Transverse colon (tissue), 4 donors: ENCODE measurements around the gene RNPS1. TPM values are rescaled to one million over a fixed set of nuclear protein-coding genes. Genes with fewer than 3 reads are reported as not detected.

Experiments
- DNase-seq: peaks from one replicate; pipeline ENCODE4 v3.0.0-alpha.2; 2019
- H3K27ac ChIP-seq, 4 donors: fragments of 200-600 bp; sonication (generic); 2 replicates each; pipeline ENCODE4 v1.5.1; 2016 to 2018; ENCODE audit warnings: inconsistent platforms in 4 of 4
- H3K27me3 ChIP-seq: fragments of 200-600 bp; sonication (generic); 2 replicates; pipeline ENCODE4 v1.5.1; 2017; ENCODE audit warnings: inconsistent platforms
- H3K36me3 ChIP-seq, 4 donors: fragments of 200-600 bp; sonication (generic); 2 replicates each; pipeline ENCODE4 v1.5.1; 2017 to 2019; ENCODE audit warnings: inconsistent platforms in 4 of 4
- H3K4me1 ChIP-seq, 4 donors: fragments of 200-600 bp; sonication (generic); 2 replicates each; pipeline ENCODE4 v1.5.1; 2017 to 2020; ENCODE audit warnings: inconsistent platforms in 4 of 4
- H3K4me3 ChIP-seq, 4 donors: fragments of 200-600 bp; sonication (generic); 1 replicate in 1 of 4; 2 replicates in 3 of 4; pipeline versions ENCODE4 v1.5.1 to v1.6.1; 2017 to 2019; ENCODE audit warnings: inconsistent platforms in 4 of 4
- H3K9me3 ChIP-seq, 2 donors: fragments of 200-600 bp; sonication (generic); 2 replicates each; pipeline ENCODE4 v1.5.1; 2017 to 2019; ENCODE audit warnings: inconsistent platforms in 2 of 2
- EP300 ChIP-seq: sonication (generic); formaldehyde crosslinking; IDR thresholded peaks from one replicate; pipeline ENCODE4 v1.6.1; 2017; ENCODE audit warnings: antibody characterized with exemption, low read depth
- POLR2A ChIP-seq: fragments of 450-650 bp; IDR thresholded peaks from one replicate; pipeline ENCODE4 v1.6.1; 2016; ENCODE audit warnings: antibody characterized with exemption, mild to moderate bottlenecking, moderate library complexity
- POLR2AphosphoS5 ChIP-seq, 3 donors: sonication (generic); formaldehyde crosslinking; IDR thresholded peaks; one replicate each; pipeline ENCODE4 v1.6.1; 2016; ENCODE audit warnings: antibody characterized with exemption in 3 of 3
- WGBS, 2 donors: methylation state at CpG; one replicate each; pipeline ENCODE4 v1.1.5; 2018; ENCODE audit warnings: low coverage in 1 of 2; 5-methylcytosine and 5-hydroxymethylcytosine counted together
- in situ Hi-C, 4 donors: fragments of 200-750 bp; cut with MboI; loops; one replicate each; pipeline versions ENCODE4 v1.15.0 to v1.15.1; 2017; ENCODE audit warnings: low sequenced_read_pairs in 3 of 4, low pct_ligation_motif_present in 1 of 4, low pct_unique_long_range_greater_than_20kb in 1 of 4
- intact Hi-C: fragments of 100-400 bp; cut with DNase I; formaldehyde crosslinking; loops from one replicate; pipeline ENCODE4 v1.15.1; 2023; ENCODE audit warnings: low total_unique reads
- total RNA-seq, 4 donors: library from RNA; depleted of rRNA; stranded (reverse); fragments of >200 nt; gene quantifications; one replicate each; pipeline ENCODE4 v1.1.0, GENCODE V29; 2016
- TF ChIP-seq, protein P1 (sequence below), 5 experiments: fragments of 200-600 bp in 3 of 5; fragments of 450-650 bp in 2 of 5; sonication (generic) in 3 of 5; IDR thresholded peaks; 1 replicate in 2 of 5; 2 replicates in 3 of 5; pipeline ENCODE4 v1.5.1; 2016 to 2017; ENCODE audit warnings: antibody characterized with exemption in 5 of 5, inconsistent platforms in 3 of 5, mild to moderate bottlenecking in 2 of 5, moderate library complexity in 1 of 5

RNPS1 gene
- total RNA-seq, 4 donors from 2014 or later, result 110 to 153 (median 126) TPM

DNA sequence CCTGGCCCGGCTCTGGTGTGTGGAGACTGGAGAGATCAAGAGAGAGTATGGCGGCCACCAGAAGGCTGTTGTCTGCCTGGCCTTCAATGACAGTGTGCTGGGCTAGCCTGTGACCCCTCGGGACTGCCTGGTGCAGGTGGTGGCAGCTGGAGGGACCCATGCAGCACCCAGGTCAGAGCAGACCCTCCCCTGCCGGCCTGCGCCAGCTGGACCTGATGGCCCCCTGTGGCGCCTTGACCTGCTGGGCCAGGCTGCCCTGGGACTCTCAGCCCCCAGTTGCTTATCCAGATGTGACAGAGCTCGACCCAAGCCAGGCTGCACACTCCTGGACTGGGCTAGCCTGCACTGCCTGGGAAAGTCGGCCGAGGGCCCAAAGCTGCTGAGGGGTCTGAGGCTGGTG lies 59.2 kb downstream of the RNPS1 start:
- intact Hi-C loops (no loop called here), in situ Hi-C loops (no loop called here)
- Histone ChIP-seq H3K36me3 (peaks cover 0 to 13% (median 3%) of the 10 kb centered on the region in 4 donors), H3K27me3 (no peaks in the 10 kb centered on the region), H3K4me3 (no peak overlapping the region), H3K27ac (no peak overlapping the region), H3K9me3 (no peaks in the 10 kb centered on the region), H3K4me1 (peaks cover 26 to 37% (median 32%) of the 10 kb centered on the region in 4 donors)
- TF ChIP-seq EP300, result no peak
- no peak for TF ChIP-seq POLR2AphosphoS5 (IDR thresholded peaks at IDR 0.05)
- no peak for TF ChIP-seq POLR2A
- TF ChIP-seq, protein P1, sequence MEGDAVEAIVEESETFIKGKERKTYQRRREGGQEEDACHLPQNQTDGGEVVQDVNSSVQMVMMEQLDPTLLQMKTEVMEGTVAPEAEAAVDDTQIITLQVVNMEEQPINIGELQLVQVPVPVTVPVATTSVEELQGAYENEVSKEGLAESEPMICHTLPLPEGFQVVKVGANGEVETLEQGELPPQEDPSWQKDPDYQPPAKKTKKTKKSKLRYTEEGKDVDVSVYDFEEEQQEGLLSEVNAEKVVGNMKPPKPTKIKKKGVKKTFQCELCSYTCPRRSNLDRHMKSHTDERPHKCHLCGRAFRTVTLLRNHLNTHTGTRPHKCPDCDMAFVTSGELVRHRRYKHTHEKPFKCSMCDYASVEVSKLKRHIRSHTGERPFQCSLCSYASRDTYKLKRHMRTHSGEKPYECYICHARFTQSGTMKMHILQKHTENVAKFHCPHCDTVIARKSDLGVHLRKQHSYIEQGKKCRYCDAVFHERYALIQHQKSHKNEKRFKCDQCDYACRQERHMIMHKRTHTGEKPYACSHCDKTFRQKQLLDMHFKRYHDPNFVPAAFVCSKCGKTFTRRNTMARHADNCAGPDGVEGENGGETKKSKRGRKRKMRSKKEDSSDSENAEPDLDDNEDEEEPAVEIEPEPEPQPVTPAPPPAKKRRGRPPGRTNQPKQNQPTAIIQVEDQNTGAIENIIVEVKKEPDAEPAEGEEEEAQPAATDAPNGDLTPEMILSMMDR (IDR thresholded peaks at IDR 0.05), result no peak
- 91% methylated on average over 7 of the region's 9 CpGs; no CpG with 5 or more reads in 1 of the 2 donors for WGBS, 2 donors
- no peak for DNase-seq

GRCh38 chr16:2208308-2208707 lies 59.6 kb downstream of the RNPS1 start:
- H3K9me3 ChIP-seq, result no peaks in the 10 kb centered on the region
- no peak for TF ChIP-seq POLR2AphosphoS5 (IDR thresholded peaks at IDR 0.05)
- TF ChIP-seq, protein P1 (IDR thresholded peaks at IDR 0.05), result no peak
- no peak for TF ChIP-seq POLR2A
- H3K36me3 ChIP-seq, result peaks cover 0 to 13% (median 3%) of the 10 kb centered on the region in 4 donors
- no peak for DNase-seq
- no peak overlapping the region for H3K27ac ChIP-seq
- in situ Hi-C loops (no loop called here), intact Hi-C loops (no loop called here)
- WGBS, 2 donors, result 84% methylated on average over 23 of the region's 23 CpGs; no CpG with 5 or more reads in 1 of the 2 donors
- H3K4me1 ChIP-seq, result peaks cover 21 to 33% (median 27%) of the 10 kb centered on the region in 4 donors
- no peaks in the 10 kb centered on the region for H3K27me3 ChIP-seq
- H3K4me3 ChIP-seq, result no peak overlapping the region

DNA sequence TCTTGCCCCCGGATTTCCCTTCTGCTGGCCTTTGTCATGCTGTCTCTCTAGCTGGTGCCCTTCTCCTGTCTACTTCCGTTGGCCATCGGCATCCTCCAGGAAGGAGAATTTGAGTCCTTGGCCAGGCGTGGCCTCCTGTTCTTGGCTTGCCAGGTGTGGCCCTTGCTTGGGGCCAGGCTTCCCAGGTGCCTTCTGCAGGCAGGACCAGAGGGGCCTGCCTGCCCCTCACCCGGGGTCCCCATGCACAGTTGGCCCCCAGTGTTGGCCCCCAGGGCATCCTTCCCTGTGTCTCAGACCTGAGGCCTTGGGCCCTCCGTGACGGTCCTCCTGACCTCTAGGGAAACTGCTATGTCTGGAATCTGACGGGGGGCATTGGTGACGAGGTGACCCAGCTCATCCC lies 60.1 kb downstream of the RNPS1 start:
- Histone ChIP-seq H3K36me3 (peaks cover 0 to 13% (median 3%) of the 10 kb centered on the region in 4 donors), H3K9me3 (no peaks in the 10 kb centered on the region), H3K4me1 (peaks cover 17 to 28% (median 23%) of the 10 kb centered on the region in 4 donors), H3K27me3 (no peaks in the 10 kb centered on the region), H3K4me3 (no peak overlapping the region), H3K27ac (no peak overlapping the region)
- WGBS, 2 donors, result 91 to 100% methylated on average over 1 to 8 of the region's 9 CpGs
- TF ChIP-seq EP300 (no peak), POLR2A (no peak), POLR2AphosphoS5 (IDR thresholded peaks at IDR 0.05) (no peak)
- TF ChIP-seq, protein P1 (IDR thresholded peaks at IDR 0.05), result no peak
- intact Hi-C loops (no loop called here), in situ Hi-C loops (no loop called here)
- DNase-seq, result no peak

- Histone ChIP-seq H3K4me3 (no peak overlapping the region), H3K4me1 (peaks cover 11 to 19% (median 14%) of the 10 kb centered on the region in 4 donors), H3K27ac (no peak overlapping the region), H3K36me3 (peaks cover 0 to 13% (median 3%) of the 10 kb centered on the region in 4 donors), H3K9me3 (no peaks in the 10 kb centered on the region), H3K27me3 (no peaks in the 10 kb centered on the region)
- no peak for DNase-seq
- no peak for TF ChIP-seq EP300
- TF ChIP-seq POLR2AphosphoS5 (IDR thresholded peaks at IDR 0.05), result no peak
- no peak for TF ChIP-seq POLR2A
- TF ChIP-seq, protein P1 (IDR thresholded peaks at IDR 0.05), result no peak
- 93% methylated on average over 21 of the region's 23 CpGs; no CpG with 5 or more reads in 1 of the 2 donors for WGBS, 2 donors
- in situ Hi-C loops (no loop called here), intact Hi-C loops (no loop called here)
Measured at GRCh38 chr16:2206780-2207433, 61.0 kb downstream of the RNPS1 start.
